CD4-positive, alpha-beta T cell treated with Interleukin-15 for 1 hour (primary cell): Measurements from ENCODE around the gene GPC5.

Source experiments
- DNase-seq: peaks from one replicate; pipeline ENCODE4 v3.0.0-alpha.2; 2020

GPC5 gene

DNA sequence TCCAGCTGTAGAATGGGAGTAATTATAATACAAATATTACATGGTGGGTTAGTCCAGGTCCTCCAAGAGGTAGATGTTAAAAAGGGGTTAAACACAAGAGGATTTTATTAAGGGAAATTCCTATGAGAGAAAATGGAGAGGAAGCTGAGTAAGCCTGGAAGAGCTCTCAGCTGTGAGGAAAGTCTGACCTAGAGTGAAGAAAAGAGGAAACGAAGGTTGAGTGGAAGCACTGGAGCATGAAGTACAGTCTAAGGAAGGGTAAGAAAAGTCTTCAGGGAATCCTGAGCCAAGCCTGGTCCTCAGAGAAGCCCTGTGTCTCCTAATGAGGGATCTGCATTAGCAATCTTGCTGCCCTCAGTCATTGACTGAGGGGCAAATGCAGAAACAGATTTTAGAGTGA, 506.2 kb downstream of the GPC5 start:
- DNase-seq: no peak

DNA sequence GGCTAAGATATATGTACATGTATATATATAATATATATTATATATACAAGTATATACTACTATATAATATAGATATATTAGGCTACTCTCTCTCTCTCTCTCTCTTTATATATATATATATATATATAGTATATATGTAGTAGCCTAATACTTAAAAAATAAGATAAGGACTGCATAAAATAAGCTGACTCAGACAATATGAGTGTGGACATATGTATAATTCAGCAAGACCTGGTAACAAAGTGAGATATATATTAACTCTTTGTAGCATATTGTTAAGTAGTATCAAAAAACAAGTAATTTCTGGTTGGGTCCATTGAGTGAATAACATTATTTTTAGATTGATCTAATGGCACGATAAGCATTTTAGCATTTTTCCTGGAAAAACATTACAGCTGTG, 509.0 kb downstream of the GPC5 start:
- no peak for DNase-seq

DNA sequence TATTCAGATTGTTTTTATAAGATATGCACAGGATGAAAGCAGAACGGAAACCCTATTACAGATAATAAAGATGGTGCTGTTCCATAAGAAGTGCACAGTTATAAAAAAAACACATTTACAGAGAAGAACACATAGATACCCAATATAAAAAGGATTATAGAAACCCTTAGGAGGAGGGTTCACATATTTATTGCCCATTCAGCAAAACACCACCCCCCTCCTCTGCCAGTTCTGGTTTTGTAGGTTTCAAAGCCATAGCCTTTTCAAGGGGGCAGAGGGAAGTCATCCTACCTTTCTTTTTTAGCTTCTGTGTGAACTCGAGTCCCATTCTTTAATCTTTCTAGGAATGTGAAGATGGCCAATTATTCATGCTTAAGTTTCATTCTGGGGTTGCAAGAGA, 511.2 kb downstream of the GPC5 start:
- DNase-seq: no peak

DNA sequence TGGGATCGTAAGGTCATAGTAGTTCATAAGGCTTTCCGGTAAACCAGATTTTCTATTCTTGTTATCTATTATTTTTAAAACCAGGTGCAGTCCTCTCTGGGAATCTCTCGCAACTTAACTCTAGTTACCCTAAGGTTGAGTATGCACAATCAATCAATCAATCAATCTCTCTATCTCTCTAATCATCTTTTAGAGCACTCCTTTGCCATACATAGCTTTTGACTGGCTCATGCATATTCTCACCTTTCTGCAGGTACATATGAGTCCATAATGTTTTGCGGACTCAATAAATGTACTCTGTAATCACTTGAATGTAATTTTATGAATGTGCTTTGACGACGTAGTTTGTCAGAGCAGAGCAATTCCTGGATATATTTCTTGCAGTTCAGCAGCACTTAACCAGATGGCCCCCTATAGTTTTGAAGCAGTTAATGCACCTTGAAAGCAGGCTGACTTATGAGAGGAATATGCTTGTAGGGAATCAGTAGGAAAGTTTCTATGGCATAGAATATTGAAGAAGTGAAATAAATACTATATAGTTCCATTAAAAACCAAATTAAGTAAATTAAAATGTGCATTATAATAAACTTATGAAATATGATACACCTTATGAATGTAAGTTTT, 524.7 kb downstream of the GPC5 start:
- DNase-seq: no peak

DNA sequence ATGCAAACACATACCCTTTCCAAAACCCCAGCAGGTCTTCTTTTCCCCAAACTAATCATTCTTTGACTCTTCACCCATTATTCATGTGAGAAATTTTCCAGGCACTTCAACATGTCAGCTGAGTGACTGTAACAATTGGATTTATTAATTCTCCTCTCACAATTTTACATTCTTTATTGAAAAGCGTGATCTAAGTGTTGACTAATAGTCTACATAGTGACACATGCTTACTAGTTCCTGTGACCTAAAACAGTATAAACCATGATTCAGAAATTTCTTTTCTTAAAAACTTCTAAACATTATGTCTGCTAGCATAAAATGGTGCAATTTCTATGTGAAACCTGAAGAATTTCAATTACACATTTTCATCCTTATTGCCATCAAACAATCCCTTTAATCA, 532.3 kb downstream of the GPC5 start:
- DNase-seq: no peak

DNA sequence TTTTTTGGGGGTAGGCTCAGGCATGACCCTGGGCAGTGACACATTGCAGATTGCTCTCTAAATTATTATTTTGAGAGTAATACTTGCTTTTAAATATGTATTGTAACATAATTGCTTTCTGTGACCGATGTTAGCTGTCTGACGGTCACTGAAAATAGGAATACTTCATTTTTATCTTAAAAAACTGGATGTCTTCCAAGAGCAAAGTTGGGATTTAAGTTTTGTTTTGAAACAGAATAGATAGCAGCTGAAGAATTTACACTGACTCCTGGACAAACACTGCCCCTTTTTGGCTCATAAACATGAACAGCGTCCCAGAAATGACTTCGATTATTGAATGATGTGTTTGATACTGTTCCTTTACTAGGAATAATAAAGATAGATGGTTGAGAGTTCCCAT, 535.9 kb downstream of the GPC5 start:
- no peak for DNase-seq

DNA sequence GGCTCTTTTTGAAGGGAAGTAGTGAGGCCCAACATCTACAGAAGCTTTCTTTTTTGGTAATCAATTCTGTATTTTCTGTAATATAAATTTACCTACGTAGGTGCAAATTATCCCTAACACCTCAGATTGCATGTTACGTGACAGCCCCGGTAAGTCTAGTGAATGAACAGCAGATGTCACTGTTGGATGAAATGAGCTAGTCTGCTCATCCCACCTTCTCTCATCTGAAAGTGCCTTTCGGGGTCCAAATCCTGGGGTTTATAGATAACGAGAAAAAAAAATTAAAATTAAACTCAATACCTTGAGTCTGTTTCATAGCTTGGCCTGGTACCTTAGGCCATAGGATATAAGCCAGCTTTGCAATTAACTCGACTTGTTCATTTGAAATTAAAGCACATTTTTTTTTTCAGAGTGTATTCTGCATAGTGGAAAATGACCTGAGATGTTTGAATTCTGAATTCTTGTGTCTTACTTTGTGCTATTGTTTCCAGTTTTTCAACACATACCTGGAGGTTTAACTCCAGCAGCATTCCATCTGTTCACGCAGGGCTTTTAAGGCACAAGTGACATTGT, 548.2 kb downstream of the GPC5 start:
- no peak for DNase-seq

DNA sequence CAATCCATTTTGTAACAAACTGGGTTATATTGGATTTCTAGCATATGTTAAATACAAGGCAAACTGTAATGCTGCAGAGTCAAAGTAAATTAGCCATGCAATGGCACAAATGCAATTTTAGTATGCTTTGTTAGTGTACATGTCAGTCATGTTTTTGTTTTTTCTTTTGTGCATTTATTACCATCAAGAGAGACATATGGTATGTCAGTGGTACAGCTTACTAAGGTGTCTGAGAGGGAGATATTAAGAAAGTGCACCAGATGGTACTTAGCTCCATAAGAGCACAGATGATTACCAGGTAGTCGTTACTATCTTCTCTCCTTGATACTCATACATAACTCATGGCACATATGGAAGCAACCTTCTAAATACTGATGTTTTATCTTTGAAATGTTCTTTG, 550.3 kb downstream of the GPC5 start:
- DNase-seq: no peak

DNA sequence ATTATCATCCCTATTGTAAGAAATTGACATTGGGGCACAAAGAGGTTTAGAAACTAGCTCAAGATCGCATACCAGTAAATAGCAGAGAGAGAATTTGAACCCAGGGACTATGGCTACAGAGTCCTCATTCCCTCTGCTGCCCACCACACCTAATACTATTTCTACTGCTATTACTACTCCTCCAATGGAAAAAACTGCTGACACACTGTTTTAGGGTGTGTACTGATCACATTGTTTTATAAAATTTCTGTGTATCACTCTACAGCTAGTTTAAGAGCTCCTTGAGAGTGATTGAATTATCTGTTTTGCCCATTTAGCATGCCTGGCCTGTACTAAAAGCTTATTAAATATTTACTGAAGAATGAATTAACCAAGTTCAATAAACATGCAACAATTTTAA, 552.4 kb downstream of the GPC5 start:
- DNase-seq: no peak

DNA sequence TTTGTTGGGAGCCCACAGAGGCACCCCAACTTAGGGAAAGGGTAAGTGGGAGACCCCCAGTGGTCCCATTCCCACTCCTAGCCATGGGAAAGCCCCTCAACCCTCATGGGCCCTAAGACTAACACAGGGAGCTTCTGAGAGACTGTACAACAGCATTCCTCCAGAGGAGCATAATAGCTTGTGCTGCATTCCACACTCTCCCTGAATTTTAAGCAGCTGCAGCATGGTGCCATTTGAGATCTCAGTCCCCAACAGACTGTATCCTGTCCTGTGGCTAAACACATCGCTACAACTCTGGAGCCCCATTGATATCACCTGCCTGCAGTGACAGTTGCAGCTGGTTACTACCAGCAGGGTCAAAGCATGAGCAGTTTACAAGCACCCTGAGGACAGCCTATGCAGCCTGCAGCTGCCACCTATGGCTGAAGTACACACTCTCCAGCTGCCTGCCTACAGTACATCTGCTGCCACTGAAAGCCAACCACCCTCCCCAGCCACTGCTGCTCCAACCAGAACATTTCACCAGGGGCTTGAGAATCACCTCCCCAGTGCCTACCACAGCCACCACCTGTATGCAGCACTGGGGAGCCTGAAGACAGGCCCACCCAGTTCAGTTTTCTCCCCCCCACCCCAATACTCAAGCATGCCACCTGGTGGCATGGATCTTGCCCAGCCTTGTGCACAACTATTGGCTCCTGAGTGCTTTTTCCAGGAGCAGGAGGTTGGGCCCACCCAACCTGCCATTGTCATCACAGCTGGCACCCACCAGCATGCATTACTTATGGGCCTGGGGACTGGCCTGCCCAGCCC, 557.3 kb downstream of the GPC5 start:
- no peak for DNase-seq

DNA sequence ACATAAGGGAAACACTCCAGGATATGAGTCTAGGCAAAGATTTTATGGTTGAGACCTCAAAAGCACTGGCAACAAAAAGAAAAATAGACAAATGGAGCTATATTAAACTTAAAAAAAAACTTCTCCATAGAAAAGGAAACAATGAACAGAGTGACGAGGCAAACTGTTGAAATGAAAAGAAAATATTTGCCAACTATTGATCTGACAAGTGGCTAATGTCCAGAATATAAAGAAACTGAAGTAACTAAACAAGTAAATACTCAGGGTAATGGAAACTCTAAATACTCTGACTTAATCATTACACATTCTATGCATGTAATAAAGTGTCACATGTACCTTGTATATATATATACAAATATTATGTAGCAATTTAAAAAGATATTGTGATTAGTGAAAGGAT, 562.5 kb downstream of the GPC5 start:
- no peak for DNase-seq

DNA sequence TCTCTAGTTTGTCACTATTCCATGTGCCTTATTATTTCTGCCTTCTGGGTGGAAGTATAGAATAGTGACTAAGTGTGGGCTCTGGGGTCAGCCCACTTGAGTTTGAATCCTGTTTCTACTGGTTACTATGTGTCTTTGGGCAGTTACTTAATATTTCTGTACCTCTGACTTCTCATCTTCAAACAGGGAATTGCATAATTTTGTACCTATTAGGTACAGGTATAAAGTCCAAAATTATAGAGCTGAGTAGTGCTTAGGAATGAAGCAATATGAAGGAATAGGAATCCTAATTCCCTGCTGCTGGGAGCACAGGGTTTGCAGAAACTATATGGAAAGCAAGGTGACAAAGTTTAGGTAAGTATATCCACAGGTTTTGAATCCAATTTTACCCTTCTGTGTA, 564.5 kb downstream of the GPC5 start:
- no peak for DNase-seq

DNA sequence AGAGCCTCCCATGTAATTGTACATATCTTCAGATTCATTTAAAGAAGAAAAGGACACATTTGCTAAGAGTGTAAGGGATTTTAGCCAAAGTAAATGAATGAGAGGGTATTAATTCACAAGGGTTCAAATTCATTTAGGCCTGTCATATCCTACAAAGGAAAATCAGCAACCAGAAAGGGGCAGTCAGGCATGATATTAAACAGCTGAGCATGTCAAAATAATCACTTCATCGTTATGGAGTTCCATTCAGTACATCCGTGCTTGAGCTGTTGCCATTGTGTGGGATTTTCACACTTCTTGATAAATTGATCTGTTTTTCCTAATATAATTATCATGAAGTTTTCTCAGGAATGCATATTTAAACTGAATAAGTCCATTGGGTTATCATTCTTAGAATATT, 567.1 kb downstream of the GPC5 start:
- no peak for DNase-seq

DNA sequence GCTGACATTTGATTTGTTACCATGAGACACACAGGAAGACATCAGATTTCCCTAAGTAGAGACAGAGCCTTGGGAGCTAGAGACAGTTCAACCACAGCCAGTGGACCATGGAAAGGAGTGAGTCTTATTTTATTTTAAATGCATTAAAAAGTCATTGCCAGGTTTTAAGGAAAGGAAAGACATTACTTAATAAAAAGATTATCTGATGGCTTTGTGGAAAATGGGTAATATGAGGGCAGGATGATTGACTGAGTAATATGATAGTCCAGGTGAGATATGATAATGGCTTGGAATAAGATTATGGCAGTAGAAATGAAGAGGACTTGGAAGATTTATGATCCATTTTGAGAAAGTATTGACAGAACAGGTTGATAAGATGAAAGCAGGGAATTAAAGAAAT, 580.1 kb downstream of the GPC5 start:
- DNase-seq: no peak

DNA sequence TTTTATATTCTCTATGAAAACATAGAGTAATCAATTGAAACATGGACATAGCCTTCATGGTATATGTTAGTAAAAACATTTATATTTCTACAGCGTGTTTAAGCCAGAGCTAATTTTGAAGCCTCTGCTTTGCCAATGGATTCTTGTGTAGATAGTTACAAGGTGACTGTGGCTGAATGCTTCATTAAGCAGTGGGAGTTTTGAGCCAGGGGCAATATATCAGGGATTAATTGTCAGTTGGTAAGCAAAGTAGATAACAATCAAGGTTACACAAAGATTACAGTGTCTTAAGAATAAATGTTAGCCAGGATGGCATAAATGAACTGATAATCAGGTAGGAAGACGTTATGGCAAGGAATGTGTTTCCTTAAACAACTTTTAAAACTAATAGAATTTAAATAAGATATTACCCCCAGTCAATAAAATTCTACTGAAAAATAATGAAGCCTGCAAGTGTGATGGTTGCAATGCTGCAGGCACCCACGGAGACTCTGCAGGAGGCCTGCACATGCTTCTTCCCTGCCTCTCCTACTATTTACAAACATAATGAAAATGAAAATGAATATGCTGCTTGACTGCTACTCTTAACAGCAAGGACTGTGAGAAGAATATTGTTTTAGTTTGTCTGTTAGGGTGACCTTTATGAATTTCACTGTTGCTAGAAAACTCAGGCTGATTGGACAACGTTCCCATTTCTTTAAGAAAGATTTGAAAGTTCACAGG, 588.5 kb downstream of the GPC5 start:
- DNase-seq: no peak

DNA sequence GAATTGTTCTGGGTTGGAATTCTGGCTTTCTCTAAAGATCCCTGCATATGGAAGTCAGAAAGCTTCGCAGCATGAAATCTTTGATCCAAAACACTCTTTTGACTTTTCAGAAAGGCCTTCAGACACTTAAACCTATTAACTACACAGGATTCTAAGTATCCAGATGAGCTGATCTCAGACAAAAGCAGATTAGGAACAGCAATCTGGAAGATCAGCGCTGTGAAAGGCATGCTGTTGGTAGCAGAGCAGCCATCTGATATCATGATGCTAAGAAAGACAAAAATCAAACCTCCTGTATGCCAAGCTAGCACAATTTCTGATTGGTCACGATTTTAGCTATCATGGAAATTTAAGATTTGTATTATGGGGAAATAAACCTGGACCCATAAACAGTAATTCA, 589.9 kb downstream of the GPC5 start:
- no peak for DNase-seq

DNA sequence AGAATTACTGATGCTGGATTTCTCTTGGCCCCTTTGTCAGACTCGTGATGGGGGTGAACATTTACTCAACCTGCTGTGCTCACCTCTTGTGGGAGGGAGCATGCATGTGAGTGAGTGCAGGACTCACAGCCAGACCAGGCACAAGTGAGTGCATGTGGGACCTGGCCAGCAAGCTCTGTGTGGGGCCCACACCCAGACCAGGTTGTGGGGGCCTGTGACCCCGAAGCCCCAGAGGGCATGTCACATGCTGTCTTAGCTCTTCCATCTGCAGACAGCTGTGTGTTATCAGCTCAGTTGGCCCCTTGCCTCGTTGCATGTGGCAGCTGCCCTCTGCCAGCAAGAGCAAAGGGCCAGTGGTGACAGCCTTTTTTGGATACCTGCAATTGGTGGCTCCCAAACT, 614.4 kb downstream of the GPC5 start:
- no peak for DNase-seq

DNA sequence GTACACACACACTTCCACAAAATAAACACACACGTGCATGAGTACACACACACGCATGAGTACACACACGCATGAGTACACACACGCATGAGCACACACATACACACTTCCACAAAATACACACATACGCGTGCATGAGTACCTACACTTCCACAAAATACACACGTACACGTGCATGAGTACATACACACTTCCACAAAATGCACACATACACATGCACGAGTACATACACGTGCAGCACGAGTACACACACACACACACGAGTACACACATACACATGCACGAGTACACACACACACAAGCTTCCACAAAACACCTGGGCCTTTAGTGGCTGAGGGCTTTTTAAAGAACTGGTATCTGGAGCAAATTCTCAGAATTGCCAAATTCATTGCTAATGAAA, 619.3 kb downstream of the GPC5 start:
- no peak for DNase-seq

DNA sequence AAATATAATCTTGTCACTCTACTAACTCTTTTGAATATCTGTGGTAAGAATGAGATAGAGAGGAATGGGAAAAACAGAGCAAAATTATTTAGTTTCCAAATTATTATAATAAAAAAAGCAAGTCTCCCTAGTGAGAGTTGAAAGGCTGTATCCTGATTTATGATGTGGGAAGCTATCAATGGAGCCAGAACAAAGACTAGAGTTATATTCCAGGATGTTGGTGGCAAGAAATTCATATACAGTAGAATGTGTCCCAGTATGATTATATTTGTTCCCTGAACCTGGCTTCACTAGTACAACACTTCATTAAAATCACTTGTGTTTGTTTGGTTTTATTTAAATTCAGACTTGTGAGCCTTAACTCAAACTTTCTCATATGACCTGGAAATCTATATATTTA, 630.3 kb downstream of the GPC5 start:
- no peak for DNase-seq

DNA sequence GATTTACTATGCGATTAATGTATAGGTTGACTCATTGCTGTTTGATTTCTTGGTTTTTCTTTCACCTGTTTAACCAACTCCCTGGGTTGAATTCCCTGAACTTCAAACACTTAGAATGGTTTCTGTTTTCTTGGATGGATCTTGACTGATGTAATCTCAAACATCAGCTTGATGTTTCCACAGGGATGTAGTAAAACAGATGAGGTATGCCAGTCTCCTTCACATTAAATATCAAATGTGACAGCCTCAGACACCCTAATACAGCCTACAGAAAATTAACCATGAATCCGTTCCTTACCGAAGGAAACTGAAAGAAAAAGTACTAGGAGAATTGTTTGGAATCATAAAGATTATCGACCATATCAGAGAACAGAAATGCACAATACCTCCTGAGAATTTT, 631.2 kb downstream of the GPC5 start:
- no peak for DNase-seq

DNA sequence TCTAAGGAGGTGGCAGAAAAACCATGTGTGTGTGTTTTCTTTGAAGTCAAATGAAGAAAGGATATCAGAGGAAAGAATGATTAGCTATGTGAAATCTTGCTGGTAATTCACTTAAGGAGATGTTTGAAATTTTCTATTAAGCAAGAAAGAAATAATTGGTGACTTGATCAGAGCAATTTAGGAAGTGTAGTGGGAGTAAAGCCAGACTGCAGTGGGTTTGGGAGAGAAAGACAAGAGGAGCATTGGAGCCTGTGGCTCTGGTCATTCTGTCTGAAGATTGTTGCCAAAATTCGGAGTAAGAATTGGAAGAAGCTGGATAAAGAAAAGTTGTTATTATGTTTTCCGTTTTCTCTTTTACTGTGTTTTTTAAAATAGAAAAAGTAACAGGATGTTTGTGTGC, 640.5 kb downstream of the GPC5 start:
- no peak for DNase-seq

DNA sequence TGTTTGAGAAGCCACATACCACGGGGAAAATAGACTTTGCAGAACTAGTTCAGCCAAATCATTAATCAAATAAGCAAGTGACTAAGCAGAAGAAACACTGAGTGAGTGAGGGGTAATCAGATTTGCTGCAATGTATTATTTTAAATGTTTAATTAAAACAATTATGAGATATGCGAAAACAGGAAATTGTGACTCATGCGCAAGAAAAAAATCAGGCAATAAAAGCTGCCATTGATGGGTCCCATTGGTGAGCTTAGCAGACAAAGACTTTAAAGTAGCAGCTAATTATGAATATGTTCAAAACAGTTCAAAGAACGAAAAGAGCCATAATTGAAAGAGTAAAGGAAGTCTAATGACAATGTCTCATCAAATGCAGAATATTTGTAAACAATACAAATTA, 644.1 kb downstream of the GPC5 start:
- DNase-seq: no peak

DNA sequence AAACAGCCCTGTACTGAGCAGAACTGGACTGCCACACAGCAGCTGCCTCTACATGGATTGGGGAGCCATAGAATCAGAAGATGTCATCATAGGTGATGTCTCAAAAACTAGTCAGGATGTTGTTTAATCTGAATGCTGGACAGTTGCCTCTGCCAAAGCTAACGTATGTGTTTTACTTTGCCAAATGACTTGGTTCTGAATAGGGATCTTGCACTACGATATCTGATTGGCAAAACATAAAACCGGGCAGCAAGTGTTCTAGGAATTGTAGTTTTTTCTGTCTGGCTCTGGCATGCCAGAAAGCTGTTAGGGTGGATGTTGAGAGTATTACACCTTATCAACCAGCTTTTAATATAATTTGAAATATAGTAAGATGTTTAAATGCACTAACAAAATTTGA, 645.9 kb downstream of the GPC5 start:
- DNase-seq: no peak

DNA sequence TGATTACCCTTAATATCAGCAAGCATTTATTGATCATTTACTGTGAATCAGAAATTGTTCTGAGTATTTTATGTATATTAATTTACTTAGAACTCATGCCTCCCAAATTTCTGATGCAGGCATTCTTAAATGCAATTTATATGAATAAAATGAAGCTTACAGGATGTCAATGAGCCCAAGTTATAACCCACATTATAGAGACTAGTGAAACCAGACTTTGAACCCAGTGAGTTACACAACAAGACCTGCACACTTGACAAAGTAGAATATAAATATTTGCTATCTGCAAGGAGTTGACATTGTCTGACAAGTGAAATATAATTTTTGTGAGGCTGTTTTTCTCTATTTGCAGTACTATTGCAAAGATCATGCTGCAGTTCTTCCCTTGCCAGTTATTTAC, 656.0 kb downstream of the GPC5 start:
- DNase-seq: no peak
